Chondrocyte (in vitro differentiated cells): ENCODE data around the gene NCAPD2. TPM values are rescaled to one million over a fixed set of nuclear protein-coding genes. Genes with fewer than 3 reads are reported as not detected.

ENCODE experiments used
- DNase-seq: peaks from one replicate; pipeline ENCODE4 v3.0.0; 2021; ENCODE audit warnings: mixed read lengths, low spot score
- H3K27ac Mint-ChIP-seq: one replicate; pipeline ENCODE4 v1.8.0; 2021; ENCODE audit warnings: mild to moderate bottlenecking, moderate library complexity, mixed read lengths; ENCODE audit not compliant: unreplicated experiment
- H3K27me3 Mint-ChIP-seq: 2 replicates; pipeline ENCODE4 v1.8.0; 2021; ENCODE audit warnings: low read depth, mixed read lengths
- H3K36me3 Mint-ChIP-seq: 2 replicates; pipeline ENCODE4 v1.8.0; 2021; ENCODE audit warnings: low read depth, mixed read lengths
- H3K4me1 Mint-ChIP-seq: 2 replicates; pipeline ENCODE4 v1.8.0; 2021; ENCODE audit warnings: low read depth, mild to moderate bottlenecking, mixed read lengths
- H3K4me3 Mint-ChIP-seq: one replicate; pipeline ENCODE4 v1.8.0; 2021; ENCODE audit warnings: mild to moderate bottlenecking, moderate library complexity, mixed read lengths; ENCODE audit not compliant: unreplicated experiment
- H3K9me3 Mint-ChIP-seq: 2 replicates; pipeline ENCODE4 v1.8.0; 2021; ENCODE audit warnings: low read depth, mixed read lengths
- CTCF ChIP-seq: fragments of 200-600 bp; sonication (generic); IDR thresholded peaks from 2 replicates; pipeline ENCODE4 v1.5.0; 2021; ENCODE audit warnings: antibody characterized with exemption, mild to moderate bottlenecking, moderate library complexity
- total RNA-seq: library from RNA; stranded (reverse); gene quantifications from 3 replicates; pipeline ENCODE4 v1.2.1, GENCODE V29; 2021

NCAPD2 gene
- total RNA-seq, 1 donor from 2014 or later, result 23.0 TPM

GRCh38 chr12:6548966-6549683 is 55.2 kb downstream of the NCAPD2 start:
- H3K27ac Mint-ChIP-seq, result peak overlapping the region; percentile 95
- DNase-seq, result no peak
- no peaks in the 10 kb centered on the region for H3K9me3 Mint-ChIP-seq
- H3K4me1 Mint-ChIP-seq, result peaks cover 65% of the 10 kb centered on the region
- no peaks in the 10 kb centered on the region for H3K27me3 Mint-ChIP-seq
- H3K4me3 Mint-ChIP-seq, result peak overlapping the region; percentile 26
- TF ChIP-seq CTCF, result no peak
- H3K36me3 Mint-ChIP-seq, result peaks cover 17% of the 10 kb centered on the region

GRCh38 chr12:6549684-6550151 is 55.8 kb downstream of the NCAPD2 start:
- Mint-ChIP-seq H3K27me3 (no peaks in the 10 kb centered on the region), H3K9me3 (no peaks in the 10 kb centered on the region), H3K36me3 (peaks cover 14% of the 10 kb centered on the region), H3K27ac (peak overlapping the region; percentile 95), H3K4me3 (no peak overlapping the region), H3K4me1 (peaks cover 71% of the 10 kb centered on the region)
- TF ChIP-seq CTCF, result no peak
- no peak for DNase-seq

- no peak overlapping the region for H3K4me3 Mint-ChIP-seq
- H3K36me3 Mint-ChIP-seq, result peaks cover 14% of the 10 kb centered on the region
- H3K4me1 Mint-ChIP-seq, result peaks cover 76% of the 10 kb centered on the region
- TF ChIP-seq CTCF, result no peak
- H3K27me3 Mint-ChIP-seq, result no peaks in the 10 kb centered on the region
- H3K27ac Mint-ChIP-seq, result peak overlapping the region; percentile 98
- no peaks in the 10 kb centered on the region for H3K9me3 Mint-ChIP-seq
- no peak for DNase-seq
Observed at GRCh38 chr12:6550294-6551062, 56.6 kb downstream of the NCAPD2 start.

- Mint-ChIP-seq H3K27ac (peak overlapping the region; percentile 98), H3K9me3 (no peaks in the 10 kb centered on the region), H3K36me3 (peaks cover 9% of the 10 kb centered on the region), H3K4me3 (peak overlapping the region; percentile 84), H3K27me3 (no peaks in the 10 kb centered on the region), H3K4me1 (peaks cover 76% of the 10 kb centered on the region)
- TF ChIP-seq CTCF, result no peak
- DNase-seq, result peak; percentile 92
Observed at GRCh38 chr12:6551063-6551461, 57.2 kb downstream of the NCAPD2 start.

GRCh38 chr12:6551496-6552139 is 57.7 kb downstream of the NCAPD2 start:
- DNase-seq, result no peak
- Mint-ChIP-seq H3K9me3 (no peaks in the 10 kb centered on the region), H3K4me3 (peak overlapping the region; percentile 84), H3K4me1 (peaks cover 79% of the 10 kb centered on the region), H3K27ac (peak overlapping the region; percentile 98), H3K27me3 (no peaks in the 10 kb centered on the region), H3K36me3 (peaks cover 9% of the 10 kb centered on the region)
- TF ChIP-seq CTCF, result no peak
